HG02763 (cell line): ENCODE data around the gene MMRN2.

Experiments
- ATAC-seq: cut with Tn5 transposase; IDR thresholded peaks from one replicate; pipeline ENCODE4 v1.9.1; 2021; ENCODE audit warnings: mild to moderate bottlenecking, moderate library complexity; ENCODE audit not compliant: unreplicated experiment

The MMRN2 gene

DNA sequence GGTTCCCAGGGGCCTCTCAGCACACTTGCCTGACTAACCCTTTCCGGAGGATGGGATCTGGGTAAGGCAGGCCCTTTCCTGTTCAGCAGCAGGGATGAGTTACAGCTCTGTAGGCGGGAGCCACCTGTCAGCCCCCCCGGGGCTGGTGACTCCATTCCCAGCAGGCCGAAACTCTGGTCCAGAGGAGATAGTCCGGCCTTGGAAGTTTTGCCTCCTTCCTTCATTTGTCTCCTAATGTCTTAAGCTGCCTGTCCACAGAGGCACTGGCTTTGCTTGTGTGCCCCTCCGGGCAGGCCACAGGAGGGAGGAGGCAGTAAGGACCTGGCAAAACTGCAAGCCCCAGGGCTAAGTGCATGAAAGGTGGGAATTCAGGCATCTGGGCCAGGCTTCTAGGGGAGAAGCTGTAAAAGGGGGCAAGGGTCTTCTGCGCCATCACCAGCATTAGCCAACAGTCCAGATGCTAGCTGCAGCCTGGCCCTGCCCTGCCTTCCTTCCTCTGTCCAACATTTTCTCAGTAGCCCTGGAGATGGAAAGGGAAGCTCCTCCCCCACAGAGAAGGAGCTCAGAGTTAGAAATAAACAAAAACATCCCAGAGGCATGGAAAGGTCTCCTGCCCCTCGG, 12.1 kb upstream of the MMRN2 start:
- no peak for ATAC-seq

DNA sequence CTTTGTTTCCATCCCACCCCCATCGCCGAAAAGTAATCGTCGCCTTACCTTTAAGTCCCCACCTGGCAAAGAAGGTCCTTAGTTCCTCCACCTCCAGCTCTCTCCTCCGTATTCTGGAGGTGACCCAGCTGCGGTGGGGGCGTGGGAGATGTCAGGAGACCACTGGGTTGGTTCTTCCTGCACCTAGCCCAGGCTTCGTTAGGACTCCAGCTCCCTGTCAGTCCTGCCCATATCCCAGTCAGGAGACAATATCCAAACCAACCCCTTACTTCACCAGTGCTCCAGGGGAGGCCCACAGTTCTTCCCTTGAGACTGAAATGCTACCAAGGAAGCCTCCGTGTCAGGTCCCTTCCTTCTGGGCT, 11.6 kb upstream of the MMRN2 start:
- no peak for ATAC-seq

DNA sequence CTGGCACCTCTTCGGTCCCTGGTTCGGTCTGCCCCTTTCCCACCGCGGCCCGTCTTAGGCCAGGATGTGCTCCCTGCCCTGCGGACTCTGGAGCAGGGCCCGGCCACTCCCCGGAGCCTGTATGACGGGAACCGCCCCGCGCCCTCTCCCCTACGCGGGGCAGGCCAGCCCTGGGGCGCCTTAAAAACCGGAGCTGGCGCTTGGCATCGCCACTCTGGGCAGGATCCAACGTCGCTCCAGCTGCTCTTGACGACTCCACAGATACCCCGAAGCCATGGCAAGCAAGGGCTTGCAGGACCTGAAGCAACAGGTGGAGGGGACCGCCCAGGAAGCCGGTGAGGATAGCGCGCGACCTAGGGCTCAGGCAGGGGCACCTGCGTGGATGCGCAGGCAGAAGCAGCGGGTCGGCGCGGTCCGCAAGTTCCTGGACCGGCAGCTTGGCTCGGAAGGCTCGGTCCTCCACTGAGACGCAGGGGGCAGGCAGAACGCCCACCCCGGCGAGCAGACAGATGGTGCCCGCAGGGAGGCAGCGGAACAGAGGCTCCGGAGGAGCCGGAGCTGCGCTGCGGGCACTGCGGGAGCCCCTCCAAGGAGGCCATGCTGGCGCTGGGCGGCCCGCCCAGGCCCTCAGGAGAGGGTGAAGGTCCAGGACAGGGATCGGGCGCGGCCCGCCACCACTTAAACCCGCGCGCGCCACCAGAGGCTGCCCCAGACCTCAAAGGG, 11.0 kb upstream of the MMRN2 start, which contains the start of gene ADIRF:
TSS of gene ADIRF (plus strand) at position 212 of the 723 bp plus-strand sequence. CDS start at position 275, 63 bp downstream.
- ATAC-seq, result no peak

DNA sequence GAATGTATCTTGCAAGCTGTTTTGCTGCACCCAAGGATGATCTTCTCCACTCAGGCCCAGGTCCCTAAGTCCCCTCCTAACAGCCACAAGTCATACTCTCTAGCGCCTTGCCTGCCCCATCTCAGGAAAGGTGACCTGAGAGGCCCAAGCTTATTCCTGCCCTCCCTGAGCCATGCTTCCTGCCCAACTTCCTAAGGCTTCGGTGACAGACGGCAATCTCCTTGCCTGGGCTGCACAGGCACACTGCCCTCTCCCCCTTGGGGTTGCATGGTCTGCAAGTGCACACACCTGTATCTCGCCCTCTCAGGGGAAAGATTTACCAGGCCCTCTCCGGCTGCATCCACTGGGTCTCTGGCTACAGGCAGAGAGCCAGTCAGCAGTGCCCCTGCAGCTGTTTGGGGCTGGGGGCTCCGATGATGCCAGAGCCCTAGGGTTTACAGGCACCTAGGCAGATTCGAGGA, 10.1 kb upstream of the MMRN2 start:
- no peak for ATAC-seq

DNA sequence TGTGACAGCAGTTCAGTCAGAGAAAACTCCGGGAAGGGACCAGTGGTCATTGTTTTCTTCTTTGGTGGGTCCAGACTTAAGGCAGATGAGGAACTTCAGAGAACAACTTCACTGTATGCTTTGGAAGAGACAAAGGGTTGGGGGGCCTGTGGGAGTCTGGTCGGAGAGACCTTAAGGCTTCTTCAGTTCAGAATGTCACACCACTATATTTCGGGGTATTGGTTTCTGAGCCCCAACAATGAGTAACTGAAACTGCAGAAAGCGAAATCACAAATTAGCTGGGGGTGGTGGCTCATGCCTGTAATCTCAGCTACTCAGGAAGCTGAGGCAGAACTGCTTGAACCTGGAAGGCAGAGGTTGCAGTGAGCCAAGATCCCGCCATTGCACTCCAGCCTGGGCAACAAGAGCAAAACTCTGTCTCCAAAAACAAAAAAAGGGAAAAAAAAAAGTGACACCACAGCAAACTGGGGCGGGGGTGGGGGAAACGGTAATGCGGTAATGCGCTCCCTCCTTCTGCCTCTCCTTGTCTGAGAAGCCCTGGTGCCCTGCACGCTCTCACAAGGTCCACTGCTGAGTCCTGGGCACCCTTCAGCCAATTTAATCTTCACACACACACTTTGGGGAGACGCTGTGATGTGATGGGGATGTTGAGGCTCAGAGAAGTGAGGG, 8.7 kb upstream of the MMRN2 start:
- ATAC-seq, result no peak

DNA sequence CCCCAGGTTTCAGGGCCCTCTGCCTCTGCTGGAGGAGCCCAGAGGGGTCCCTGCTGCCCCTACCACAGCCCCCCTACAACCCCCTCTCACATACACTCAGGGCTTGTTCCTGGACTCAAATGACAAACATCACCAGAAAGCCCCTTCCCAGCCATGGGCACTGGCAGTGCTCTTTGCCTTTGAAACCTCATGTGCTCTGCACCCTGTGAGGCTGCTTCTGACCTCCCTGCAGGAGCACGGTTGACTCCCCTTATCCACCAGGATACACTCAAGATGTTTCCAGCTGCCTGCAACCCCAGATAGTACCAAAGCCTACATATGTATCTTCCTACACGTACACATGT, 7.4 kb upstream of the MMRN2 start:
- ATAC-seq, result no peak

GRCh38 chr10:86964061-86964846, 6.8 kb upstream of the MMRN2 start:
- no peak for ATAC-seq

- ATAC-seq, result no peak
Observed at GRCh38 chr10:86963341-86963919, 6.0 kb upstream of the MMRN2 start.

DNA sequence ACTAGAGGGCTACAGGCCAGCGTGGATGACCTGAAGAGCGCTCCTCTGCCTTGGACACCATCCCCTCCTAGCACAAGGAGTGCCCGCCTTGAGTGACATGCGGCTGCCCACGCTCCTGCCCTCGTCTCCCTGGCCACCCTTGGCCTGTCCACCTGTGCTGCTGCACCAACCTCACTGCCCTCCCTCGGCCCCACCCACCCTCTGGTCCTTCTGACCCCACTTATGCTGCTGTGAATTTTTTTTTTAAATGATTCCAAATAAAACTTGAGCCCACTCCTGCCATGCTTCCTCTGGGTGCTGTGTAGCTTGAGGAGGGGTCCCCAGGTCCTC, 5.5 kb upstream of the MMRN2 start:
- ATAC-seq, result no peak

- no peak for ATAC-seq
Observed at GRCh38 chr10:86962136-86962980, 4.9 kb upstream of the MMRN2 start.

DNA sequence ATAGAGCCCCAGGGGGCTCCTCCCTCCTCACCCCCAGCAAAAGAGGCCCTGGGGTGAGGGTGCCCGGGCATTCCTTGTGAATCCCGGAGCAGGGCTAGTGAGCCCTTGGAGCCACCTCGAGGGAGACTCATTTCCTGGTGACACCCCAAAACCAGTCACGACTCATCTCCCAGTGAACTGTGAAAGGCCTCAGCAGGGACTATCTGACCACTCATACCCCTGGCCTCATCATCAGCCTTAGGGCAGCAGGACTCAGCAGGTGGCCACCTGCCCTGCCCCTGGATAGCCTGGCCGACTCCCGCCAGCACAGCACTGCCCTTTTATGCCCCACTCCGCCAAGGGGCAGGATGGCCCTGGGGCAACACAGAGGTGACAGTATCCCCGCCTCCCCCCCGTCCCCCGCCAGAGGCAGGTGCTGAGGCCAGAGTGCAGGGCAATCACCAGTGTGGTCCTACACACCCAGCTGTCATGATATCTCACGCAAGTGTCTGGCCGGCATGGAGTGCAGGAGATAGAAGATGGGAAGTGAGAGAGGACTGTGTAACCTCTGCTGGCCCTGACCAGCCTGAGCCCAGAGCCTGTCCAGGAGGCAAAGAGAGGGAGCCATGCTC, 4.2 kb upstream of the MMRN2 start:
- ATAC-seq, result no peak

DNA sequence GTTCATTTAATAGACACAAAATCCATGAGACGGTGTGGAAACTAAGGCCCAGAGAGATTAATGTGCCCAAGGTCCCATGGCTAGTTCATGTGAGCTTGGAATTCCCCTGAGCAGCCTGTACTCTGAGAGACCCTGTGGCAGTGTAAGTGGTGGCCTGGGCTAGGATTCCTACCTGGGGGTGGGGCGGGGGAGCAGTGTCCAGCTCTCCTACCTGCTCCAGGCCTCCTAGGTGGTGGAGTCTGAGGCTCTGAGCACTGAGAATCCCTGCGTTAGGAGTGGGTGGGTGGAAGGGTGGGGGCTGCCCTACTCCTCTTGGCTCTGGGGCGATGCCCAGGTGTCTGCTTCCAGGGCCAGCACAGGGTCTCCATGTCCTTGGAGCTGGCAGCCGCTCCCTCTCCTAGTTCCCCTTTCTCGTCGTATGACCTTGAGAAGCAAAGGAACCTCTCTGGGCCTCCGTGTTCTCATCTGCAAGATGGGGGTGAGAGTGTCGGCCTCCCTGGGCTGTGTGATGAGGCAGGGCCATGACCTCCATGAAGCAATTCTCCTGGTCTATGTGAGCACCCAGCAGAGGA, 3.5 kb upstream of the MMRN2 start:
- ATAC-seq, result no peak

GRCh38 chr10:86960003-86960862, 2.8 kb upstream of the MMRN2 start:
- peak; percentile 55 for ATAC-seq

- no peak for ATAC-seq
Observed at GRCh38 chr10:86959737-86960002, 2.3 kb upstream of the MMRN2 start.

DNA sequence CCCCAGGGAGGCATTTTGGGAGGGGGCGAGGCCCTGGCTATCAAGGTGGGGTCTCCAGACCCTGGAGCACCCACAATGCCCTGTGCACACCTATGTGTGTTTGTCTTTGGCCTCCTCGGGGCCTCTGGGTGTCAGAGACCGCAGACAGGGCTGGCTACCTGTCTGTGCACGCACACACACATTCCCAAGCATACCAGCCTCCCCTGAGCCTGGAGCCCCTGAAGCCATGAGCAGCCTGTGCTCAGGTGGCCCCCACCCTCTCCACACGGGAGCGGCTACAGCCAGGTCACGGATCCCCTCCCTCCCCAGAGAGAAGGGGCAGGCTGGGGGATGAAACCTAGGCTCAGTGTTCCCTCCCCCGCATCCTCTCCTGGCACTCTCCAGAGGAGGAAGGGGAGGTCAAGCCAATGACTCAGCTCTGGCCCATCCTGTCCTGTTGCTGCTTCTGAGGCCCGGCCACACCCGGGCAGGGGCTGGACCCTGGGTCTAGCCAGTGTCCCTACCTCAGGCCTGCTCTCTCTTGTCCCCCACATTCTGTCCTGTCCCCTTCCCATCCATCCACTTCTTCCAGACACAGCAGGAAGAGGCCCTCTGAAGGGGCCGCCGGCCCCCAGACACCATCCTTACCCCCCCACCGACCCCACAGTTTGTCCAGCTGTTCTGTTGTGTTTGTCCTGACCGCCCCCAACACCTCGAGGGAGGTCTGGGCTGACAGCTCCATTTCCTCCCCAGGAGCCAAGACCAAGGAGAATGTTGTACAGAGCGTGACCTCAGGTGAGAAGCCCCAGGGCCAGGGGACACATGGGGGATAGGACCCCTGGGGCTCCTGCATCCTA, 1.7 kb upstream of the MMRN2 start:
- no peak for ATAC-seq

DNA sequence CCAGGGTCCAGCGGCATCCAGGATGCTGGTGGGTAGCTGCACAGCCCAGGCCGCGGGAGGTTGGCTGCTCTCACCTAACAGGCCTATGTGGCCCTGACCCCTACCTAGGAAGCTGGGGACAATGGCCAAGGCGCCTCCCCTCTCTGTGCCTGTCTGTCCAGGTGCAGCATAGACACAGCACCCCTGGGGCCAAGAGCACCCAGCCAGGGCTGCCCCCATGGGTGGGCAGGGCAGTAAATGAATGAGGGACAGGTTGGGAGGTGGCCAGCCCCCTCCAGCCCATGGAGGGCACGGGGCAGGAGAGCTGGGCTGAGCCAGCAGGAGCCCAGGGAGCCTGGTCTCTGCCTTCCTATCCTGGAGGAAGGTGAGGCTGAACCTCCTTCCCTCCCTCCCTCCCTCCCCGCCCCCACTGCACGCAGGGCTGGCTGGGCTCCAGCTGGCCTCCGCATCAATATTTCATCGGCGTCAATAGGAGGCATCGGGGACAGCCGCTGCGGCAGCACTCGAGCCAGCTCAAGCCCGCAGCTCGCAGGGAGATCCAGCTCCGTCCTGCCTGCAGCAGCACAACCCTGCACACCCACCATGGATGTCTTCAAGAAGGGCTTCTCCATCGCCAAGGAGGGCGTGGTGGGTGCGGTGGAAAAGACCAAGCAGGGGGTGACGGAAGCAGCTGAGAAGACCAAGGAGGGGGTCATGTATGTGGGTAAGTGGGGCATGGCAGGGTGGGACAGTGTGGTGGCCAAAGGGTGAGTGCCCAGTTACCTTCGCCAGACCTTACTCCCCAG, 893 bp upstream of the MMRN2 start, which contains the start of gene SNCG:
TSS of gene SNCG (plus strand) at position 484 of the 785 bp plus-strand sequence. CDS start at position 583, 99 bp downstream.
- ATAC-seq, result no peak

DNA sequence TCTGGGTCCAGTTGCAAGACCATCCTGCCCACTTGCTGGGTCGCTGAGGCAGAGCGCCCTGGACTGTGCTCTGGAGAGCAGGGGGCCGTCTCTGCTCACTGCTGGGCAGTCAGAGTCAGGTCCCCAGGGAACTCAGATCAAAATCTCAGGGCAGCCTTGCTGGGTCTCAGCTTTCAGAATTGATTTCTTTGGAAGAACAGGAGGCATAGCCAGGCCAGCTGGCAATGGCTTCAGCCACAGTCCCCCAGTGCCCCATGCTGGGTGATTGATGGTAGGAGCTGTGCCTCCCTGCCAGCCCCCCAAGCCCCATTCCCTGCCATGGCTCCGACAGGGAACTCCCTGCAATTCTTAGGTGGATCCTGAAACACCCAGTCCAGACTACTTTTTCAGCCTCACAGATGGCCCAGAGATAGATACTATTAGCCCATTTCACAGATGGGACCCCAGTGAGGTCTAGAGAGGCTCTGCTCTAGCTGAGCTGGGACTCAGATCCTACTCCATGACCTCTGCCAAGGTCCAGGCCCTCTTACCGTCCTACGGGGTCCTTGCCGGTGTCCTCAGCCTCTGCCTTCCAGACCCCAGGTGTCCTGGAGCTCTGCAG, 467 bp downstream of the MMRN2 start:
- no peak for ATAC-seq
